Activated naive CD8-positive, alpha-beta T cell treated with anti-CD3 and anti-CD28 coated beads, Interleukin-2, amount 10 ng/mL, durations not matched to agents 7 days and 5 days (primary cell): ENCODE results near the gene MAGEA11. TPM values are rescaled to one million over a fixed set of nuclear protein-coding genes. Genes with fewer than 3 reads are reported as not detected.
"Not testable (repeated sequence)": the region's sequence is repeated elsewhere in the genome, so short reads cannot be mapped to it uniquely, and the experiment has no call there.

ENCODE experiments used
- ATAC-seq: fragments of 150-1000 bp; cut with Tn5 transposase; one replicate; pipeline ENCODE4 v1.10.0; 2021; ENCODE audit warnings: low read depth, moderate library complexity
- POLR2A ChIA-PET: fragments of 350-600 bp; sonication (Branson Sonifier 250); formaldehyde crosslinking; loops from one replicate; lab custom pipeline; 2021; ENCODE audit warnings: antibody characterized with exemption; lab: Charles Lee
- DNase-seq: peaks from one replicate; pipeline ENCODE4 v3.0.0; 2021
- H3K27ac Mint-ChIP-seq: one replicate; pipeline ENCODE4 v1.8.0; 2022; ENCODE audit warnings: mild to moderate bottlenecking, mixed read lengths
- H3K27me3 Mint-ChIP-seq: one replicate; pipeline ENCODE4 v1.8.0; 2022; ENCODE audit warnings: mild to moderate bottlenecking, moderate library complexity, mixed read lengths
- H3K36me3 Mint-ChIP-seq: one replicate; pipeline ENCODE4 v1.8.0; 2021; ENCODE audit warnings: mild to moderate bottlenecking, mixed read lengths
- H3K4me1 Mint-ChIP-seq: one replicate; pipeline ENCODE4 v1.8.0; 2021; ENCODE audit warnings: mixed read lengths
- H3K4me3 Mint-ChIP-seq: one replicate; pipeline ENCODE4 v1.8.0; 2022; ENCODE audit warnings: mild to moderate bottlenecking, moderate library complexity, mixed read lengths
- H3K9me3 Mint-ChIP-seq: one replicate; pipeline ENCODE4 v1.8.0; 2021; ENCODE audit warnings: mixed read lengths
- total RNA-seq, 2 experiments: library from RNA; stranded (reverse); gene quantifications; one replicate each; pipeline ENCODE4 v1.2.3, GENCODE V29; 2021

Gene MAGEA11, protein sequence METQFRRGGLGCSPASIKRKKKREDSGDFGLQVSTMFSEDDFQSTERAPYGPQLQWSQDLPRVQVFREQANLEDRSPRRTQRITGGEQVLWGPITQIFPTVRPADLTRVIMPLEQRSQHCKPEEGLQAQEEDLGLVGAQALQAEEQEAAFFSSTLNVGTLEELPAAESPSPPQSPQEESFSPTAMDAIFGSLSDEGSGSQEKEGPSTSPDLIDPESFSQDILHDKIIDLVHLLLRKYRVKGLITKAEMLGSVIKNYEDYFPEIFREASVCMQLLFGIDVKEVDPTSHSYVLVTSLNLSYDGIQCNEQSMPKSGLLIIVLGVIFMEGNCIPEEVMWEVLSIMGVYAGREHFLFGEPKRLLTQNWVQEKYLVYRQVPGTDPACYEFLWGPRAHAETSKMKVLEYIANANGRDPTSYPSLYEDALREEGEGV
- not detected for total RNA-seq

DNA sequence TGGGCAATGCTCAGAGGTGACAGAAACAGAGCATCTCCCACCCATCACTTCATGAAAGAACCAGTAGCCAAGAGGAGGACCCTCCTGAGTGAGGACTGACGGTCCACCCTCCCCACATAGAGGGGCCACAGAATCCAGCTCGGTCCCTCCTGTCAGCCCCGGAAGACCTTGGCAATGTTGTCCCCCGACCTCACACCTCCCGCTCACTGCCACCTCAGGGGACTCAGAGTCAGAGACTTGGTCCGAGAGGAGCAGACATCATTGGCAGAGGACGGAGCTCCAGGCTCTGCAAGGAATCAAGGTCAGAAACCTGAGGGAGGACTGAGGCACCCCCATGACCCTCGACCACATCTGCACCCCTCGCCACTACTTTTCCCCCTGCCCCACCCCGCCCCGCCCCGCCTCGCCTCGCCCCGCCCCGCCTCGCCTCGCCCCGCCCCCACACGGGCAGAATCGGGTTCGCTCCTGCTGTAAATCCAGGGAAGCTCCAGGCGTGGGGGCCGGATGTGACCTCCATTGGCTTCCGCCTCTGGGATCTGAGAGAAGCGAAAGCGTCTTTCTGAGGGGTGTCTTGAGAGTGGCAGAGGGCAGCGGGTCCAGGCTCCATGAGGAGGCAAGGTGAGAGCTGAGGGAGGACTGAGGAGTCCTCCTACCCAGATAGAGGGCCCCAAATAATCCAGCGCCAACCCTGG, at the start of gene MAGEA11:
Gene MAGEA11 (plus strand): TSS at position 516 of the 692 bp plus-strand sequence. CDS start 1,100 bp downstream, outside the sequence.
- Mint-ChIP-seq H3K27me3 (peaks cover 3% of the 10 kb centered on the region), H3K27ac (no peak within 1 kb of the TSS), H3K4me1 (no peaks in the 10 kb centered on the region), H3K4me3 (no peak within 1 kb of the TSS), H3K9me3 (no peaks in the 10 kb centered on the region), H3K36me3 (no peaks in the 10 kb centered on the region)
- ATAC-seq (no peak), DNase-seq (no peak)
- POLR2A ChIA-PET: no interaction called here

DNA sequence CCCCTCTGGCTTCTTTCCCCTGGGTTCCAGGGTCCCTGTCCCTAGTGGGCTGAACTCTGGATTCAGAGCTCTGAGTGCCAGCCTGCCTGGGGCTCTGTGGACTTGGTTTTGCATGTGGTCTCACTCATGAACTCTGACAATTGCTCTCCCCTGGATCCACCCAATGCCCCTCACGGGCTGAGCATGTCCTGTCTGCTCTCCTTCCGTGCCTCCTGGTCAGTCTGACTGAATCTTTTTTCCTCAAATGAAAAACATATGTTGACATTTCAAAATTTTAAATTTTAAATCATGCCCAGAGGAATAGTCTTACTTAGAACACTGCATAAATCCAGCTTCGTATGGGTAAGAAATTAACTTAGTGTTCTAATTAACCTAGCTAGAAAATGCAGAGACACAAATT, 36.8 kb upstream of the MAGEA11 start:
- DNase-seq, H3K27me3 Mint-ChIP-seq, H3K4me3 Mint-ChIP-seq, POLR2A ChIA-PET, H3K27ac Mint-ChIP-seq, ATAC-seq, H3K9me3 Mint-ChIP-seq, H3K4me1 Mint-ChIP-seq, H3K36me3 Mint-ChIP-seq: not testable (repeated sequence)

DNA sequence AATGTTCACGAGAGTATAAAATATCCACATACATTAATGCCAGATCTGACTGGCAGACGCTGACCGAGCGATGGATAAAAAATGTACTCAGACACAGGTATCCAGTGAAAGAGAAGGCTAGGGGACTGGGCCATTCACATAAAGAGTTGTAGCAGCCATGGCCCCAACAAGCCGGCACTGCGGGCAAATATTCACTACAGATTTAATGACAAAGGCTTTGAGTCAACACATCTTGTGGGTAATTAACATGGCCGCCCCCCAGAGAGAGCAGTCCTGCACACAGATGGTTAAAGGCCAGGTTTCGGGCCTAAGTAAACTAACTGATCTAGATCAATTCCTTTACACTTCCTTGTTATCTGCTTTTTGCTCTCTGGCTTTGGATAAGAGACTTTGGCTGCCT, 36.3 kb upstream of the MAGEA11 start:
- not testable (repeated sequence) for H3K36me3 Mint-ChIP-seq

DNA sequence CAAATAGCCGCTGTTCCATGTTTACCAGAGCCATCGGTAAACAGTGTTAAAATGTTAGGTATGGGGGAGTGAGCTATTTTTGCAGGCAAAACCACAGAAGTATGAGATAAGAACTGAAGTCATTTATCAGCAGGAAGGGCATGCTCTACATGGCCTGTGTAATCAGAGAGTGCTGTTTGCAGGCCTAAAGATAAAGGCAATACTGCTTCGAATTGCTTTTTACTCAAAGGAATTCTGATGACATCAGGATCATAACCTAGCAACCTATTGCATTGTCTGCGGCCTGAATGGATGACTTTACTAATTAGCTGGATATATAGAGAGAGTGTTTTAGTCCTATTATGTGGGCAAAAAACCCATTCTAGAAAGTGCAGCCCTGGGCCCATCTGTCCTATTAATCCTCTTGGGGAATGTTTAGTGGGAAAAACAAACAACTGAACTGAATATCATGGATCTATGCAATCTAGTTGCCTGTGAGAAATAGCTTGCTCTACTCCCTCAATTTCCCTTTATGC, 32.6 kb upstream of the MAGEA11 start:
- ATAC-seq, H3K36me3 Mint-ChIP-seq, DNase-seq, H3K4me3 Mint-ChIP-seq, H3K27me3 Mint-ChIP-seq, H3K4me1 Mint-ChIP-seq, POLR2A ChIA-PET, H3K9me3 Mint-ChIP-seq, H3K27ac Mint-ChIP-seq: not testable (repeated sequence)

More for the DNA sequence above, 36.3 kb upstream of the MAGEA11 start:
- DNase-seq, H3K4me1 Mint-ChIP-seq, H3K9me3 Mint-ChIP-seq, H3K27me3 Mint-ChIP-seq, POLR2A ChIA-PET, H3K4me3 Mint-ChIP-seq, ATAC-seq, H3K27ac Mint-ChIP-seq: not testable (repeated sequence)

DNA sequence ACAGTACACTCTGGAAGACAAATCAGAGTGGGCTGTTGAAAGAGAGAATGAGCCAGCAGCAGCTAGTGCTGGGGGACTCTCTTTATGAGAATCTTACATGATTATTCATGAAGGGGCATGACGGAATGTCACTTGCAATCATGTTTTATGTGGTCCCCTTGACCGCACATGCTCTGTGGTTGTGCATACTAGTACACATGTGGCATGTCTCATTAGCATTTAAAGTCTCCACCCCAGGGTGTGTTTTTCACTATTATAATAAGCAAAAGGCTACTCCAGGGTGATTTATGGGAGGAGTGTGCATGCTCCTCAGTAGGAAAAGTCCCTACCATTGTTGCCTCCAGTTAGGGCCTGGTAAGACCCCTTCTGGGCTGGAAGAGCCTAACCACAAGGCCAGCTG, 30.7 kb upstream of the MAGEA11 start:
- no peak for ATAC-seq
- no peaks in the 10 kb centered on the region for H3K9me3 Mint-ChIP-seq
- no peak overlapping the region for H3K4me3 Mint-ChIP-seq
- POLR2A ChIA-PET: no interaction called here
- no peak for DNase-seq
- no peaks in the 10 kb centered on the region for H3K4me1 Mint-ChIP-seq
- H3K36me3 Mint-ChIP-seq: no peaks in the 10 kb centered on the region
- H3K27ac Mint-ChIP-seq: no peak overlapping the region
- no peaks in the 10 kb centered on the region for H3K27me3 Mint-ChIP-seq

DNA sequence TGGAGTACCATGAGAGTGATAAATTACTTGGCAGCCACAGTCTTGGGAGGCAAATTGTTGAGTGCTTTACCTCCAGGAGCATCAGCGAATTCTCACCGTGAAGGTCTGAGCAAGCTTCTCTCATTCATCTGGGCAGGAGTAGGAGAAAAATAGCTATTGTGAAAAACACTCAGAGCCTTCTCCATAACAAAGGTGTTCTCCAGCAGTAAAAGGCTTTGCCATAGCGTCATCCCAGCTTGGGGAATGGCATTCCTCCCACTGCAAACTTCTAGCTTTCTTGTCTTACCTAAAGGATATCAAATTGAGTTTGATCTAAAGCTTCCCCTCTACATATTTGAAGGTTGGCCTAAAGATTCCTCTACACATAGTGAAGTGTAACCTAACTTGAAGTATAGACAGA, 29.8 kb upstream of the MAGEA11 start:
- no peak overlapping the region for H3K27ac Mint-ChIP-seq
- ATAC-seq: no peak
- POLR2A ChIA-PET: no interaction called here
- H3K4me1 Mint-ChIP-seq: no peaks in the 10 kb centered on the region
- no peaks in the 10 kb centered on the region for H3K9me3 Mint-ChIP-seq
- H3K27me3 Mint-ChIP-seq: no peaks in the 10 kb centered on the region
- no peak overlapping the region for H3K4me3 Mint-ChIP-seq
- DNase-seq: no peak
- H3K36me3 Mint-ChIP-seq: no peaks in the 10 kb centered on the region

DNA sequence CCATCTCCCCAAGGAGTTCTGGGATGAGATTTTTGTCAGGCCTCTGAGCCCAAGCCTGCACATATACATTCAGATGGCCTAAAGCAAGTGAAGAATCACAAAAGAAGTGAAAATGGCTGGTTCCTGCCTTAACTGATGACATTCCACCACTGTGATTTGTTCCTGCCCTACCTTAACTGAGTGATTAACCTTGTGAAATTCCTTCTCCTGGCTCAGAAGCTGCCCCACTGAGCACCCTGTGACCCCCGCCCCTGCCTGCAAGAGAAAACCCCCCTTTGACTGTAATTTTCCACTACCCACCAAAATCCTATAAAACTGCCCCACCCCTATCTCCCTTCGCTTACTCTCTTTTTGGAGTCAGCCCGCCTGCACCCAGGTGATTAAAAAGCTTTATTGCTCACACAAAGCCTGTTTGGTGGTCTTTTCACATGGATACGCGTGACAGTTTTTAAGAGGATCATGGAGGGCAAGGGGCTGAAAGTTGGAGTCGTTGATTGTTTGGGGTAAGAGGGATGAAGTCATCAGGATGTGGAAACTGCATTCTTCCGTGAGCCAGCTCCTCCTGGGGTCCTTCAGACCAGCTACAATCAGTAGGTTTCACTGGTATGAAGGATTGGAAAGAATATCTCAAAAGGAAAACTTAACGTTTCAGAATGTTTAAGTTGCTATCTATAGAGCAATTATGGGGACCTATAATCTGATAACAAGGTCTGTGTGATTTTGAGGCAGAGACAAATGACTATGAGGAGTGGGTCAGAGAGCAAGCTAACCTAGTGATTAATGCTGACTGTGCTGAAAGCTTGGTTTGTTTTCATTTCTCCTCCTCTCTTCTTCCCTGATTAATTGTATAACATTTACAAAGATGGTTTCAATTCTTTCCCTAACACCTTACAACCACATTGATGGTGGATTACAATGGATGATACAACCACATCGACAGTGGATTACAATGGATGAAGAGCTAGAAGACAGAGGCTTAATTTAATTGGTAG, 28.6 kb upstream of the MAGEA11 start:
- no peaks in the 10 kb centered on the region for H3K36me3 Mint-ChIP-seq
- H3K4me3 Mint-ChIP-seq: no peak overlapping the region
- H3K27me3 Mint-ChIP-seq: no peaks in the 10 kb centered on the region
- no peaks in the 10 kb centered on the region for H3K4me1 Mint-ChIP-seq
- no peak overlapping the region for H3K27ac Mint-ChIP-seq
- no peak for ATAC-seq
- H3K9me3 Mint-ChIP-seq: no peaks in the 10 kb centered on the region
- POLR2A ChIA-PET: no interaction called here
- DNase-seq: no peak

DNA sequence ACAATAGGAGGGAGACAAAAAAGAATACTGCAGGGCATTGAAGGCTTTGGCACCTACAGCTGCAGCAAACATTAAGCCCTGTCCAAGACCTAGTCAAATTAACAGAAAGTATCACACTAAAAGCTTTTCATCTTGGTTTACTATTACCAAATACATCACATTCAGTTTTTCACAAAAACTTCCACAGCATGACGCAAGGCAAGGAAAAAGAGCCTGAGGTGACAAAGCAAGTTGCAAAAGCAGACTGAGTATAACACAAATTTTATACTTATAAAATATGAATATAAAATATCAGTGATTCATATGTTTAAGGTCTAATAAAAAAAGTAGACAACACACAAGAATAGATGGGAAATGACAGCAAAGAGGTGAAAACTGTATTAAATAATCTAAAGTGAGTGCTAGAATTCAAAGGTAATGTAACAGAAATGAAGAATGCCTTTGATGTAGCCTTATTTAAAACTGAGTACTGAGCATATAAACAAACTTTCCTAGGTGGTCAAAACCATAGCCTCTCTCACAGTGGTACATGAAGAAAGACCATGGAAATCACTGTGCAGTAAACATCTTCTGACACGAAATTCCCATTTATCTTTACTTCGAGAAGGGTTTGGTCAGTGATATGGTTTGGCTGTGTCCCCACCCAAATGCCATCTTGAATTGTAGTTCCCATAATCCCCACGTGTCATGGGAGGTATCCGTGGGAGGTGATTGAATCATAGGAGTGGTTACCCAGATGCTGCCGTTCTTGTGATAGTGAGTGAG, 27.7 kb upstream of the MAGEA11 start:
- ATAC-seq (no peak), DNase-seq (no peak)
- no peaks in the 10 kb centered on the region for H3K4me1 Mint-ChIP-seq
- H3K27ac Mint-ChIP-seq: no peak overlapping the region
- H3K4me3 Mint-ChIP-seq: no peak overlapping the region
- no peaks in the 10 kb centered on the region for H3K9me3 Mint-ChIP-seq
- peaks cover 3% of the 10 kb centered on the region for H3K27me3 Mint-ChIP-seq
- POLR2A ChIA-PET: no interaction called here
- no peaks in the 10 kb centered on the region for H3K36me3 Mint-ChIP-seq

DNA sequence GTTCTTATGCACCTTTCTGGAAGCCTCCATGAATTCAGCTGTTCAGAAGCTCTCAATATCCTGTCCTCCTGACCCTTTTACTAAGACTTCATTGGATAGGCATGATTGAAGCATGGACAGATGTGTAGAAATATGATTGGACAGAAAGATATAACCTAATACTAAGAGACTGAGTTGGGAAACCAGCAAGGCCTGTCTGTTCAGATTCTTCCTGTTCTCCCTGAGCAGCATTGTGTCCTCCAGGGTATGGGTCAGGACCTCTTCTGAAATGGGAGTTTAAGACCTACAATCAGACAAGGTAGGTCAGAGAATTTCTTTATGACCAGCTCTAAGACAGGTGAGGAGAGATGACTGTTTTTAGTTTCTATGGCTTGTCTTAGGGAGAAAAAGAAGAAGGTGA, 23.9 kb upstream of the MAGEA11 start:
- peaks cover 2% of the 10 kb centered on the region for H3K9me3 Mint-ChIP-seq
- H3K4me1 Mint-ChIP-seq: no peaks in the 10 kb centered on the region
- peaks cover 5% of the 10 kb centered on the region for H3K27me3 Mint-ChIP-seq
- DNase-seq (no peak), ATAC-seq (no peak)
- no peak overlapping the region for H3K4me3 Mint-ChIP-seq
- no peak overlapping the region for H3K27ac Mint-ChIP-seq
- no peaks in the 10 kb centered on the region for H3K36me3 Mint-ChIP-seq
- POLR2A ChIA-PET: no interaction called here

DNA sequence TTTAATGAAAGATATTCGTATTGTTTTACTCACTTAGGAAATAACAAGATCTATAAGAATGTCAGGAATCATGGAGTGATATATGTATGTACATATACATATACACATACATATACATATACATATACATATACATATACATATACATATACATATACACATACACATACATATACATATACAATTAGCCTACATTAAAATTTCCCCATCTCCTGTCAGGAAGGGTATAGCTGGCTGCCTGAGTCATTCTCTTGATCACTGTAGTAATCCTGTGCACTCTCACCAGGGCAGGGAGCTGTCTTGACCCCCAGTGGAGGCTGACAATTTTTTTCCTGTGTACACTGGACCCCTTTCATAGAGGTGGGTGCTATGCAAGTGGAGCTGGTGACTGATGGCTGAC, 23.3 kb upstream of the MAGEA11 start:
- POLR2A ChIA-PET: no interaction called here
- no peaks in the 10 kb centered on the region for H3K36me3 Mint-ChIP-seq
- H3K9me3 Mint-ChIP-seq: peaks cover 2% of the 10 kb centered on the region
- H3K4me3 Mint-ChIP-seq: no peak overlapping the region
- no peak for DNase-seq
- H3K27me3 Mint-ChIP-seq: peaks cover 9% of the 10 kb centered on the region
- H3K4me1 Mint-ChIP-seq: no peaks in the 10 kb centered on the region
- ATAC-seq: no peak
- H3K27ac Mint-ChIP-seq: no peak overlapping the region

DNA sequence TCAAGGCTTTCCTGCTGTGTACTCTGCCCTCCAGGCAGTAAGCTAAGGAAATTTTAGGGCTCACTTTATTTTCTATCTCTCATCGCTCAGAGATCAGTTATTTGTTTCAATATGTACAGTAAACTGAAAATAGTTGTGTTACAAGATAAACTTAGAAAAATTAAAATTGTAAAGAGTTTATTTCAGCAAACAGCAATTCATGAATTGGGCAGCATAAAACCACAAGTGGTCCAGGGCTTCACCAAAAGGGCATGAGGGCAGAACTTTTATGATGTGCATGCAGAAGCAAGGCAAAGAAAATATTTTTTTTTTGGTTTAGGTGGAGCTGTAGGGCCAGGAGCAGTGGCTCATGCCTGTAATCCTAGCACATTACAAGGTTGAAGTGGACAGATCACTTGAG, 20.1 kb upstream of the MAGEA11 start:
- no peaks in the 10 kb centered on the region for H3K4me1 Mint-ChIP-seq
- no peak for DNase-seq
- peaks cover 2% of the 10 kb centered on the region for H3K9me3 Mint-ChIP-seq
- H3K27me3 Mint-ChIP-seq: peaks cover 17% of the 10 kb centered on the region
- H3K27ac Mint-ChIP-seq: no peak overlapping the region
- no peak for ATAC-seq
- no peak overlapping the region for H3K4me3 Mint-ChIP-seq
- H3K36me3 Mint-ChIP-seq: no peaks in the 10 kb centered on the region
- POLR2A ChIA-PET: no interaction called here

DNA sequence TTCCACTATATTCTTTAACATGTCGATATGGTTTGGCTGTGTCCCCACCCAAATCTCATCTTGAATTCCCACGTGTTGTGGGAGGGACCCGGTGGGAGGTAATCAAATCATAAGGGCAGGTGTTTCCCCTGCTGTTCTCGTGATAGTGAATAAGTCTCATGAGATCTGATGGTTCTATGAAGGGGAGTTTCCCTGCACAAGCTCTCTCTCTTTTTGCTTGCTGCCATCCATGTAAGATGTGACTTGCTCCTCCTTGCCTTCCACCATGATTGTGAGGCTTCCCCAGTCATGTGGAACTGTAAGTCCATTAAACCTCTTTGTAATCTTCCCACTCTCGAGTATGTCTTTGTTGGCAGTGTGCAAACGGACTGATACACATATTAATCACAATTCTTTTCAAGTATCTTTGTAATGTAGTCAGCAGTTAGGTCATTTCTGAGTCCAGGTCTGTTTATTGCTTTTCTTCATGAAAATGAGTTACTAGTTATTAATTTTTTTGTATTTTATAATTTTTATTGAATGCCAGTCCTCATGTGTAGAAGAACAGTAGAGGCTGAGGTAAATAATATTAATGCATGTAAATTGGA, 19.1 kb upstream of the MAGEA11 start:
- H3K27ac Mint-ChIP-seq, H3K4me3 Mint-ChIP-seq, ATAC-seq, H3K4me1 Mint-ChIP-seq, POLR2A ChIA-PET, H3K9me3 Mint-ChIP-seq, H3K36me3 Mint-ChIP-seq, DNase-seq: not testable (repeated sequence)
- H3K27me3 Mint-ChIP-seq: peaks cover 17% of the 10 kb centered on the region
